Tibial nerve (tissue), 4 donors: ENCODE data around the gene NTRK2. TPM values are rescaled to one million over a fixed set of nuclear protein-coding genes. Genes with fewer than 3 reads are reported as not detected.

Source experiments
- DNase-seq, 2 donors: peaks; one replicate each; pipeline ENCODE4 v3.0.0-alpha.2; 2019; ENCODE audit warnings: low spot score in 2 of 2
- H3K27ac ChIP-seq, 4 donors: fragments of 200-600 bp; sonication (generic) in 3 of 4; one replicate each; pipeline ENCODE4 v1.5.1; 2017 to 2019; ENCODE audit warnings: mild to moderate bottlenecking in 1 of 4
- H3K27me3 ChIP-seq, 2 donors: fragments of 200-600 bp; sonication (generic) in 1 of 2; one replicate each; pipeline versions ENCODE4 v1.5.1 to v1.6.0; 2017 to 2019
- H3K36me3 ChIP-seq, 3 donors: fragments of 200-600 bp; sonication (generic); one replicate each; pipeline ENCODE4 v1.5.1; 2018 to 2019
- H3K4me1 ChIP-seq, 4 donors: fragments of 200-600 bp; sonication (generic) in 3 of 4; one replicate each; pipeline ENCODE4 v1.5.1; 2017 to 2019
- H3K4me3 ChIP-seq, 4 donors: fragments of 200-600 bp; sonication (generic) in 3 of 4; one replicate each; pipeline ENCODE4 v1.5.1; 2017 to 2019; ENCODE audit warnings: mild to moderate bottlenecking in 1 of 4, moderate library complexity in 1 of 4
- H3K9me3 ChIP-seq, 4 donors: fragments of 200-600 bp; sonication (generic) in 3 of 4; one replicate each; pipeline ENCODE4 v1.5.1; 2017 to 2019
- EP300 ChIP-seq, 2 donors: sonication (generic); formaldehyde crosslinking; IDR thresholded peaks; one replicate each; pipeline ENCODE4 v1.6.1; 2017; ENCODE audit warnings: antibody characterized with exemption in 2 of 2, mild to moderate bottlenecking in 1 of 2
- POLR2A ChIP-seq, 2 donors: fragments of 450-650 bp; IDR thresholded peaks; one replicate each; pipeline ENCODE4 v1.6.1; 2017; ENCODE audit warnings: antibody characterized with exemption in 2 of 2, mild to moderate bottlenecking in 2 of 2, moderate library complexity in 2 of 2
- WGBS, 2 donors: methylation state at CpG; one replicate each; pipeline ENCODE4 v1.1.5; 2018; 5-methylcytosine and 5-hydroxymethylcytosine counted together
- total RNA-seq, 4 donors: library from RNA; depleted of rRNA; stranded (reverse); fragments of >200 nt; gene quantifications; one replicate each; pipeline ENCODE4 v1.1.0, GENCODE V29; 2016
- TF ChIP-seq, protein P1 (sequence below), 5 experiments: fragments of 200-600 bp in 3 of 5; fragments of 450-650 bp in 2 of 5; sonication (generic) in 3 of 5; IDR thresholded peaks; one replicate each; pipeline ENCODE4 v1.5.1; 2016 to 2019; ENCODE audit warnings: antibody characterized with exemption in 5 of 5, mild to moderate bottlenecking in 3 of 5, moderate library complexity in 2 of 5

NTRK2 gene
- total RNA-seq, 4 donors from 2014 or later: 46.7 to 83.4 (median 69.5) TPM

DNA sequence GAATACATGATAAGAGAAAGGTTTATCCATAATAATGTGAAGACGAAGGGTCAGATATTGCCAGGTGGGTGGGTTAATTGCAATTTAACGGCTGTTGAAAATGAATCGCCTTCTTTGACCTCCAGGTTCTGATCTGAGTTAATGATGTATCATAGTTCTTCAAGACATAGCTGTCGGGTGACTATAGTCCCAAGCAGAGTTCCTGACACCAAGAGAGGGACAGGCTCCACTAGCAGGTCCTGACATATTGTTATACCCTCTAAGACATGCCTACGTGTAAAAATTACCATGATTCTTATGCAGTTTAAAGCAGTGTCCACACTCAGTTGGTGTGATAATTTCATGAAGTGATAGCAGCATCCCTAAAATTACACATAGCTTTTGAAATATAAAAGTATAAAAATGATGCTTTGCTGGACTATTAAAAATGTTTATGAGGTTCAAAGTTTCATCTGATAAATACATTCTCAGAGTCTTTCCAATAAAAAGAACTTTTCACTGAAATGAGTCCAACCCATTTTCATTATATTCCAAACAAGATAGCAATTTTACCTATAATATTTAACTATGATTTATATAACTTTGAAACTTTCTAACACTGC is 53.0 kb downstream of the NTRK2 start:
- H3K4me1 ChIP-seq: no peaks in the 10 kb centered on the region
- H3K9me3 ChIP-seq: no peaks in the 10 kb centered on the region
- no peak overlapping the region for H3K27ac ChIP-seq
- H3K36me3 ChIP-seq: peaks cover 0 to 16% (median 0%) of the 10 kb centered on the region in 3 donors
- DNase-seq: no peak
- TF ChIP-seq EP300 (IDR thresholded peaks at IDR 0.05) (no peak), POLR2A (IDR thresholded peaks at IDR 0.05) (no peak)
- TF ChIP-seq, protein P1, sequence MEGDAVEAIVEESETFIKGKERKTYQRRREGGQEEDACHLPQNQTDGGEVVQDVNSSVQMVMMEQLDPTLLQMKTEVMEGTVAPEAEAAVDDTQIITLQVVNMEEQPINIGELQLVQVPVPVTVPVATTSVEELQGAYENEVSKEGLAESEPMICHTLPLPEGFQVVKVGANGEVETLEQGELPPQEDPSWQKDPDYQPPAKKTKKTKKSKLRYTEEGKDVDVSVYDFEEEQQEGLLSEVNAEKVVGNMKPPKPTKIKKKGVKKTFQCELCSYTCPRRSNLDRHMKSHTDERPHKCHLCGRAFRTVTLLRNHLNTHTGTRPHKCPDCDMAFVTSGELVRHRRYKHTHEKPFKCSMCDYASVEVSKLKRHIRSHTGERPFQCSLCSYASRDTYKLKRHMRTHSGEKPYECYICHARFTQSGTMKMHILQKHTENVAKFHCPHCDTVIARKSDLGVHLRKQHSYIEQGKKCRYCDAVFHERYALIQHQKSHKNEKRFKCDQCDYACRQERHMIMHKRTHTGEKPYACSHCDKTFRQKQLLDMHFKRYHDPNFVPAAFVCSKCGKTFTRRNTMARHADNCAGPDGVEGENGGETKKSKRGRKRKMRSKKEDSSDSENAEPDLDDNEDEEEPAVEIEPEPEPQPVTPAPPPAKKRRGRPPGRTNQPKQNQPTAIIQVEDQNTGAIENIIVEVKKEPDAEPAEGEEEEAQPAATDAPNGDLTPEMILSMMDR (IDR thresholded peaks at IDR 0.05): no peak
- no peaks in the 10 kb centered on the region for H3K27me3 ChIP-seq
- WGBS, 2 donors: 89 to 92% methylated on average over 5 of the region's 5 CpGs
- no peak overlapping the region for H3K4me3 ChIP-seq

DNA sequence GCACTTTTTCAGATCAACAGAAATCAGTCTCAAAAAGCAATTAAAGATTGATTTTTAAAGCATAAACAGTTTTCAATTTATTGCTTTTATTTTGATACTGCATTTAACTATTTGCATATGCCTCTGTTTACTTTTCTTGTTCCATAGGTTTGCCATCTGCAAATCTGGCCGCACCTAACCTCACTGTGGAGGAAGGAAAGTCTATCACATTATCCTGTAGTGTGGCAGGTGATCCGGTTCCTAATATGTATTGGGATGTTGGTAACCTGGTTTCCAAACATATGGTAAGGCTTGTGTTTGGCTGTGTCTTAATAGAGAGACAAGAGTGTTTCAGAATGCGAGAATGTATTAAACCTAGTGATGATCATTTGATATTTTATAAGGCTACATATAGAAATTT is 53.9 kb downstream of the NTRK2 start:
- H3K27me3 ChIP-seq: no peaks in the 10 kb centered on the region
- H3K4me1 ChIP-seq: no peaks in the 10 kb centered on the region
- H3K36me3 ChIP-seq: peaks cover 0 to 26% (median 0%) of the 10 kb centered on the region in 3 donors
- no peaks in the 10 kb centered on the region for H3K9me3 ChIP-seq
- 91 to 96% methylated on average over 3 of the region's 3 CpGs for WGBS, 2 donors
- no peak for DNase-seq
- H3K4me3 ChIP-seq: no peak overlapping the region
- TF ChIP-seq EP300 (IDR thresholded peaks at IDR 0.05): no peak
- no peak for TF ChIP-seq POLR2A (IDR thresholded peaks at IDR 0.05)
- TF ChIP-seq, protein P1 (IDR thresholded peaks at IDR 0.05): no peak
- no peak overlapping the region for H3K27ac ChIP-seq

DNA sequence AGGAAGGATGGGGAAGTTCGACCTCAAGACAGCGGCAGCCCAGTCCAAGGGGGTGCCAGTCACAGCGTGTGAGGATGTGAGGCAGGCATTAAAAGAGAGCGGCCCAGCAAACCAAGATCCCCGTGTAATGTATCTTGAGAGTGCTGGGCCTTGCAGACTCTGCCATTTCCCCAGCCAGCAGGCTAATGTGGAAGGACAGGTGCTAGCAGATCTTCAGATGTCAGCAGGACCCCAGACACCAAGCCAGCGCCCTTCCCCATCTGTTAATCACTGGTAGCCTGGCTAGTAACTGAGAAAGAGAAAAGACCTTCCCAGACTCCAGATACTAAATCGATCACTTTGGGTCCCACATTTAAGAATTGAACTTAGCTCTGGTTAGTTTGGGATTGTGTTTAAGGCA is 62.2 kb downstream of the NTRK2 start:
- WGBS, 2 donors: 91 to 94% methylated on average over 7 of the region's 7 CpGs
- TF ChIP-seq POLR2A (IDR thresholded peaks at IDR 0.05) (no peak), EP300 (IDR thresholded peaks at IDR 0.05) (no peak)
- TF ChIP-seq, protein P1 (IDR thresholded peaks at IDR 0.05): no peak
- Histone ChIP-seq H3K9me3 (no peaks in the 10 kb centered on the region), H3K27me3 (no peaks in the 10 kb centered on the region), H3K27ac (no peak overlapping the region), H3K4me1 (no peaks in the 10 kb centered on the region), H3K4me3 (no peak overlapping the region), H3K36me3 (peaks cover 0 to 17% (median 0%) of the 10 kb centered on the region in 3 donors)
- DNase-seq: no peak

DNA sequence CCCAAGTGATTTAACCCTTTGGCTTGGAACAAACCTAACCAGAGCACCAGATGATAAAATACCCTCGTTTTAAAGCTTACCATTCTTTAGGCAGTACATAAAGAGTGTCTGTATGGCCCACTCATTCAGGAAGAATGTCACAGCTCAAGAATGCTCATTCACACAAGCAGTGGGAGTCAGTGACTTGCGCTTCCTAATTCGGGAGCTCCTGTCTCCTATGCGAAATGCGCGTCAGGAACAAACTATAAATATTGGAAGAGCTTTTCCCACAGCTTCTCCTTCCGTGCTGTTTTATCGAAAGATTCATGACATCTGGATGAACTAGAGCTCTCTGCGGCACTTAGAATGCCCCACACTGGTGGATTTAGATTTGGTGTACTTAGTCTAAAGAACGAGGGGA is 66.6 kb downstream of the NTRK2 start:
- no peaks in the 10 kb centered on the region for H3K27me3 ChIP-seq
- no peaks in the 10 kb centered on the region for H3K9me3 ChIP-seq
- DNase-seq: no peak
- TF ChIP-seq EP300 (IDR thresholded peaks at IDR 0.05) (no peak), POLR2A (IDR thresholded peaks at IDR 0.05) (no peak)
- TF ChIP-seq, protein P1 (IDR thresholded peaks at IDR 0.05): no peak
- WGBS, 2 donors: 56 to 57% methylated on average over 10 of the region's 10 CpGs
- H3K36me3 ChIP-seq: no peaks in the 10 kb centered on the region
- peaks cover 0 to 7% (median 0%) of the 10 kb centered on the region in 4 donors for H3K4me1 ChIP-seq
- H3K27ac ChIP-seq: peak overlapping the region in 2 of 4 donors; percentile 48 to 55
- H3K4me3 ChIP-seq: no peak overlapping the region

DNA sequence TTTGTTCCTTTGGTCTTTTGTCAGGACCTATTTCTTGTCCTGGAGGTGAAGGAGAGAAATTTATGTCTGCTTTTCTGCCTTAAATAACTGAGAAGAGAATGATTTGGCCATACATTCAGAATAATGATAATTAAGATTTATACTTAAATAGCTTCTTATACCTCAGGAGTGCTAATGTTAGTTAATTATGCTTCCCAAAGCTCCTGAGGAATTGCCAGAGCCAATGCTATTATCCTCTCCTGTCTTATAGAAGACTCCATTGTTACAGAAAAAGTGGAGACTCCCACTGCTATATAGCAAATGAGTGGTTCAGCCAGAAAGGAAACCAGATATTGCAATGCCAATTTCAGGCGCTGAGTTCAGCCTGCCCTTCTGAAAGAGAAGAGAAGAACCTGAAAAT is 67.0 kb downstream of the NTRK2 start:
- 41 to 44% methylated on average over 1 of the region's 1 CpG for WGBS, 2 donors
- H3K36me3 ChIP-seq: no peaks in the 10 kb centered on the region
- peak overlapping the region in 2 of 4 donors; percentile 48 to 55 for H3K27ac ChIP-seq
- no peak overlapping the region for H3K4me3 ChIP-seq
- no peaks in the 10 kb centered on the region for H3K9me3 ChIP-seq
- TF ChIP-seq EP300 (IDR thresholded peaks at IDR 0.05) (no peak), POLR2A (IDR thresholded peaks at IDR 0.05) (no peak)
- TF ChIP-seq, protein P1 (IDR thresholded peaks at IDR 0.05): no peak
- peaks cover 0 to 7% (median 0%) of the 10 kb centered on the region in 4 donors for H3K4me1 ChIP-seq
- H3K27me3 ChIP-seq: no peaks in the 10 kb centered on the region
- no peak for DNase-seq
